Activated T-helper 17 cell treated with anti-CD3 and anti-CD28 coated beads, Interleukin-2, amount 50 U/mL, for 72 hours (primary cell): ENCODE results near the gene ANKMY1. TPM values are rescaled to one million over a fixed set of nuclear protein-coding genes. Genes with fewer than 3 reads are reported as not detected.

Experiments used
- ATAC-seq: fragments of 150-1000 bp; cut with Tn5 transposase; replicated peaks from 2 replicates; pipeline ENCODE4 v1.10.0; 2021; ENCODE audit warnings: mild to moderate bottlenecking, moderate library complexity
- H3K27ac Mint-ChIP-seq: one replicate; pipeline ENCODE4 v1.8.0; 2022; ENCODE audit warnings: mixed read lengths
- H3K27me3 Mint-ChIP-seq: one replicate; pipeline ENCODE4 v1.8.0; 2022; ENCODE audit warnings: mixed read lengths
- H3K36me3 Mint-ChIP-seq: one replicate; pipeline ENCODE4 v1.8.0; 2022; ENCODE audit warnings: low read depth, mild to moderate bottlenecking, mixed read lengths
- H3K4me1 Mint-ChIP-seq: one replicate; pipeline ENCODE4 v1.8.0; 2022; ENCODE audit warnings: mixed read lengths
- H3K4me3 Mint-ChIP-seq: one replicate; pipeline ENCODE4 v1.8.0; 2022; ENCODE audit warnings: mild to moderate bottlenecking, mixed read lengths
- H3K9me3 Mint-ChIP-seq: one replicate; pipeline ENCODE4 v1.8.0; 2022; ENCODE audit warnings: mixed read lengths
- total RNA-seq, 2 donors: library from RNA; stranded (reverse); gene quantifications; one replicate each; pipeline ENCODE4 v1.2.3, GENCODE V29; 2022

The ANKMY1 gene
- total RNA-seq, 2 donors from 2014 or later, result 14.5 to 28.8 TPM

- Mint-ChIP-seq H3K4me3 (peak overlapping the region; percentile 92), H3K9me3 (no peaks in the 10 kb centered on the region), H3K27ac (peak overlapping the region; percentile 37), H3K27me3 (no peaks in the 10 kb centered on the region), H3K4me1 (peaks cover 25% of the 10 kb centered on the region), H3K36me3 (peaks cover 19% of the 10 kb centered on the region)
- ATAC-seq, result no peak
Observed at GRCh38 chr2:240588669-240589068, 30.9 kb upstream of the ANKMY1 start.

- peaks cover 19% of the 10 kb centered on the region for H3K36me3 Mint-ChIP-seq
- H3K4me1 Mint-ChIP-seq, result peaks cover 25% of the 10 kb centered on the region
- H3K9me3 Mint-ChIP-seq, result no peaks in the 10 kb centered on the region
- H3K27ac Mint-ChIP-seq, result peak overlapping the region; percentile 37
- no peak for ATAC-seq
- no peaks in the 10 kb centered on the region for H3K27me3 Mint-ChIP-seq
- peak overlapping the region; percentile 92 for H3K4me3 Mint-ChIP-seq
Observed at GRCh38 chr2:240588006-240588655, 30.3 kb upstream of the ANKMY1 start.

GRCh38 chr2:240586919-240587800, 29.4 kb upstream of the ANKMY1 start:
- Mint-ChIP-seq H3K4me1 (peaks cover 28% of the 10 kb centered on the region), H3K27me3 (no peaks in the 10 kb centered on the region), H3K27ac (peak overlapping the region; percentile 37), H3K9me3 (no peaks in the 10 kb centered on the region), H3K4me3 (peak overlapping the region; percentile 92), H3K36me3 (peaks cover 13% of the 10 kb centered on the region)
- ATAC-seq, result peak; percentile 35

GRCh38 chr2:240586198-240586918, 28.6 kb upstream of the ANKMY1 start, which contains the start of gene CAPN10:
TSS of gene CAPN10 (plus strand) at chr2:240586734. CDS start at chr2:240586912, 178 bp downstream.
- ATAC-seq, result peak; percentile 93
- H3K4me1 Mint-ChIP-seq, result peaks cover 25% of the 10 kb centered on the region
- peak within 1 kb of the TSS; percentile 92 for H3K27ac Mint-ChIP-seq
- H3K9me3 Mint-ChIP-seq, result no peaks in the 10 kb centered on the region
- no peaks in the 10 kb centered on the region for H3K27me3 Mint-ChIP-seq
- peaks cover 8% of the 10 kb centered on the region for H3K36me3 Mint-ChIP-seq
- H3K4me3 Mint-ChIP-seq, result peak within 1 kb of the TSS; percentile 92

- H3K27me3 Mint-ChIP-seq, result no peaks in the 10 kb centered on the region
- no peaks in the 10 kb centered on the region for H3K9me3 Mint-ChIP-seq
- no peak for ATAC-seq
- H3K36me3 Mint-ChIP-seq, result peaks cover 6% of the 10 kb centered on the region
- peak overlapping the region; percentile 92 for H3K4me3 Mint-ChIP-seq
- peaks cover 25% of the 10 kb centered on the region for H3K4me1 Mint-ChIP-seq
- H3K27ac Mint-ChIP-seq, result peak overlapping the region; percentile 92
Observed at GRCh38 chr2:240585681-240586197, 28.0 kb upstream of the ANKMY1 start.

GRCh38 chr2:240585101-240585500, 27.3 kb upstream of the ANKMY1 start:
- Mint-ChIP-seq H3K4me3 (peak overlapping the region; percentile 92), H3K27ac (peak overlapping the region; percentile 37), H3K27me3 (no peaks in the 10 kb centered on the region), H3K36me3 (peaks cover 6% of the 10 kb centered on the region), H3K4me1 (peaks cover 28% of the 10 kb centered on the region), H3K9me3 (no peaks in the 10 kb centered on the region)
- no peak for ATAC-seq

- H3K27ac Mint-ChIP-seq, result peak overlapping the region; percentile 37
- peak; percentile 3 for ATAC-seq
- H3K27me3 Mint-ChIP-seq, result no peaks in the 10 kb centered on the region
- H3K4me3 Mint-ChIP-seq, result peak overlapping the region; percentile 92
- H3K4me1 Mint-ChIP-seq, result peaks cover 34% of the 10 kb centered on the region
- no peaks in the 10 kb centered on the region for H3K9me3 Mint-ChIP-seq
- peaks cover 6% of the 10 kb centered on the region for H3K36me3 Mint-ChIP-seq
Observed at GRCh38 chr2:240584486-240585031, 26.8 kb upstream of the ANKMY1 start.

GRCh38 chr2:240583774-240584173, 26.0 kb upstream of the ANKMY1 start:
- ATAC-seq, result no peak
- H3K27ac Mint-ChIP-seq, result no peak overlapping the region

GRCh38 chr2:240582781-240583180, 25.0 kb upstream of the ANKMY1 start:
- Mint-ChIP-seq H3K4me3 (no peak overlapping the region), H3K27ac (no peak overlapping the region), H3K4me1 (peaks cover 28% of the 10 kb centered on the region), H3K9me3 (no peaks in the 10 kb centered on the region), H3K36me3 (peaks cover 5% of the 10 kb centered on the region), H3K27me3 (no peaks in the 10 kb centered on the region)
- no peak for ATAC-seq

More at GRCh38 chr2:240583774-240584173, 26.0 kb upstream of the ANKMY1 start:
- Mint-ChIP-seq H3K36me3 (peaks cover 2% of the 10 kb centered on the region), H3K9me3 (no peaks in the 10 kb centered on the region), H3K4me3 (no peak overlapping the region), H3K27me3 (no peaks in the 10 kb centered on the region), H3K4me1 (peaks cover 36% of the 10 kb centered on the region)

GRCh38 chr2:240581811-240582210, 24.0 kb upstream of the ANKMY1 start:
- H3K4me3 Mint-ChIP-seq, result no peak overlapping the region
- H3K9me3 Mint-ChIP-seq, result no peaks in the 10 kb centered on the region
- H3K36me3 Mint-ChIP-seq, result peaks cover 7% of the 10 kb centered on the region
- peaks cover 25% of the 10 kb centered on the region for H3K4me1 Mint-ChIP-seq
- ATAC-seq, result no peak
- no peaks in the 10 kb centered on the region for H3K27me3 Mint-ChIP-seq
- no peak overlapping the region for H3K27ac Mint-ChIP-seq

GRCh38 chr2:240579771-240580614, 22.2 kb upstream of the ANKMY1 start:
- H3K4me1 Mint-ChIP-seq, result peaks cover 25% of the 10 kb centered on the region
- peaks cover 15% of the 10 kb centered on the region for H3K36me3 Mint-ChIP-seq
- H3K4me3 Mint-ChIP-seq, result peak overlapping the region; percentile 67
- peak overlapping the region; percentile 84 for H3K27ac Mint-ChIP-seq
- peak; percentile 93 for ATAC-seq
- H3K9me3 Mint-ChIP-seq, result no peaks in the 10 kb centered on the region
- no peaks in the 10 kb centered on the region for H3K27me3 Mint-ChIP-seq

- peak; percentile 12 for ATAC-seq
- peak overlapping the region; percentile 67 for H3K4me3 Mint-ChIP-seq
- H3K9me3 Mint-ChIP-seq, result no peaks in the 10 kb centered on the region
- H3K27me3 Mint-ChIP-seq, result no peaks in the 10 kb centered on the region
- H3K27ac Mint-ChIP-seq, result peak overlapping the region; percentile 84
- peaks cover 15% of the 10 kb centered on the region for H3K36me3 Mint-ChIP-seq
- peaks cover 21% of the 10 kb centered on the region for H3K4me1 Mint-ChIP-seq
Observed at GRCh38 chr2:240579071-240579762, 21.4 kb upstream of the ANKMY1 start.

- Mint-ChIP-seq H3K27ac (peak overlapping the region; percentile 84), H3K27me3 (no peaks in the 10 kb centered on the region), H3K9me3 (no peaks in the 10 kb centered on the region), H3K36me3 (peaks cover 15% of the 10 kb centered on the region), H3K4me1 (peaks cover 21% of the 10 kb centered on the region), H3K4me3 (peak overlapping the region; percentile 67)
- ATAC-seq, result no peak
Observed at GRCh38 chr2:240578488-240578887, 20.7 kb upstream of the ANKMY1 start.
